Glomerular endothelial cell (primary cell): ENCODE measurements around the gene LCA5. TPM values are rescaled to one million over a fixed set of nuclear protein-coding genes. Genes with fewer than 3 reads are reported as not detected.
"Not testable (repeated sequence)": the region's sequence is repeated elsewhere in the genome, so short reads cannot be mapped to it uniquely, and the experiment has no call there.

ENCODE experiments used
- DNase-seq: peaks from one replicate; pipeline ENCODE4 v3.0.0-alpha.2; 2011; ENCODE audit warnings: low read depth, low spot score; ENCODE audit errors: extremely low read depth
- total RNA-seq: library from RNA; depleted of rRNA; stranded (reverse); fragments of >200 nt; gene quantifications from 2 replicates; pipeline ENCODE4 v1.2.3, GENCODE V29; 2015

LCA5 gene
- total RNA-seq, 1 donor from 2014 or later: 3.3 TPM

DNA sequence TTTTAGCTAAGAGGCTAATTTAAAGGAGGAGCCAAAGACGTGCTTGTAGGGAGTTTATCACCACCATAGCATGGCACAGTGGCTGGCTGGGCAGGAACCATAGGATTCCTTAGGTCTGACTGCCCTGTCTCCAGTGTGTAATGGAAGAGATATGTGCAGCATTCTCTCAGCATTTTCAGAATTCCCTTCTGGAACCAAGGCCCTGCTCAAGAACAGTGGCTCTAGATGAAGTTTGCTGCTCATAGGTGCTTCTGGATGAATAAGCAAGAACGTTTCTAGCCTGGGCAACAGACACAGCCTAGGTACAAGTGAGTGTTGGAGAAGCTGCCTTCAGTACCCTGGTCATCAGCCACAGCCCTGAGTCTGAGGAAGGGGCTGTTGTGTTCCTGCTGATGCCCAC is 69.1 kb downstream of the LCA5 start:
- no peak for DNase-seq

DNA sequence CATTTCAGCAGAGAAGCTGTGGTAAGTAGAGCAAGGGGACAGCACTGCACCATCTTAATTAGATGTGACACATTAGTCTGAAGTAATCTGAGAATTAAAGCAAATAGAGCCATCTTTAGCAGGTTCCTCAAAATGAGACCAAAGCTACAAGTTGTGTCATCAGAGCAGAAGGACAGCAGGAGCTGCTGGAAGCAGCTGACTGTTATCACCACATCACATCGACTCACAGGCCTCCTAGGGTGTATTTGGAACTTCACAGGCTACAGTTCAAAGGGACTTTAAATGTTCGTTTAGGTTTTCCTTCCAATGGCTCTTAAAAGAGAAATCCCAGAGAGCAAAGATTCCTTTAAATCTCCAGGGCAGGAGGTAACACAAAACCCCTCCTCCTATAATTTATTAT is 69.5 kb downstream of the LCA5 start:
- DNase-seq: no peak

DNA sequence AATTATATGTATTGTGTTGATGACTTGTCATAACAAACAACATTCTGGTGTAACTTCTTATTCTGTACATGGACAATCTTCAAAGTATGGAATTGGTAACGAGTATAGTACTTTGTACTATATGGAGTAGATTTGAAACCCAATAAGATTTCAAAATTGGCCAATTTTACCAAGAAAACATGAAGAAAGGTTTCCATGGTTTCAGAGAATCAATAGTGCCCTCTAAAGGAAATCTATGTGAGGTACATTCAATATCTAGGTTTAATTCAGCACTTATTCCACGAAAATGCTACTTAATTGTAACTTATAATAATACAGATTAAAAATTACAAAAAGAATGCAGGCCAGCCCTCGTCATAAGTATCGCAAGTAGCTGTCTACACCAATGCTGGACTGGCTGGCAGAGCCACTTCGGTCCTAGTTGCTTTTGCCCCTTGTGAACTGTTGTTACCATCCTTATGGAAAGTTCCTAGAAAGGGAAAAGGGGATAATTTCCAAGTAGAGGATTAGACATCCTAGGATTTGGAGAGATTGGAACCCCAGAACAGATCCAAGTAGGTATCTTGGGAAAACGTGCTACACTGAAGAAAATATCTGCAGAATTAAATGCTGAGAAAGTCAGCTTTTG is 70.9 kb downstream of the LCA5 start:
- peak; percentile 37 for DNase-seq

DNA sequence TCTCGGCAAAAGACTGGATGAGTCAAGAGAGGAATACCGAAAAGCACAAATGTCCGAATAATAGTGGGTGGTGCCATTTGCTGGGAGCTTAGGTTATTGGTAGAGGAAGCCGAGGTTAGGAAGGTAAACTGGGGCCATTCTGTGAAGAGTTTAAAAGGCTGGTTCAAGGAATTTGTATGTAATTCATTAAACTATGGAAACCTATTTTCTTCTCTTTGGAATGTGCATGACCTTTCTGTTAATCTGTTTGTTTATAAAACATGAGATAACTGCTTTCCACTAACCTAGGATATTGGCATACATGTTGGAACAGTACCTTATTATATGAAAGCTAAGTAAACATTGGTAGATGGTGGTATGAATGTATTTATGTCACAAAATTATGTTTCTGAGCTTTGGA is 71.8 kb downstream of the LCA5 start:
- no peak for DNase-seq

DNA sequence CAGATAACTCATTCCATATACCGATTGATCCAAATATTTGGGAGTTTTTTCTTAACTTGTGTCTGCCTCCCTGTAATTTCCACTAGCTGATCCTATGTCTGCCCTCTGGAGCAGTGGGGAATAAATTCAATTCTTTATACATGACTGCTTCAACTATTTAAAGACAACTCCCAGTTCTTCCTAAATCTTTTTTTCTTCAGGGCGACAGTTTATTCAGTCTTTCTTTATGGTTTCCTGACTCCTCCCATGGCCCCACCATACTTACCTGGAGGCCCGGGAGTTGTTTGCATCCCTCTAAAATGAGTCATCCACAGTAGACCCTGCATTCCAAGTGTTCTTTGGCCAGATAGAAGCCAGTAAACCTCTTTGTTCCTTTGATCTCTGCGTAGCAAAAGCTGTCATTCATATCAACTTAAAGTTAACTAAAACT is 73.6 kb downstream of the LCA5 start:
- no peak for DNase-seq

DNA sequence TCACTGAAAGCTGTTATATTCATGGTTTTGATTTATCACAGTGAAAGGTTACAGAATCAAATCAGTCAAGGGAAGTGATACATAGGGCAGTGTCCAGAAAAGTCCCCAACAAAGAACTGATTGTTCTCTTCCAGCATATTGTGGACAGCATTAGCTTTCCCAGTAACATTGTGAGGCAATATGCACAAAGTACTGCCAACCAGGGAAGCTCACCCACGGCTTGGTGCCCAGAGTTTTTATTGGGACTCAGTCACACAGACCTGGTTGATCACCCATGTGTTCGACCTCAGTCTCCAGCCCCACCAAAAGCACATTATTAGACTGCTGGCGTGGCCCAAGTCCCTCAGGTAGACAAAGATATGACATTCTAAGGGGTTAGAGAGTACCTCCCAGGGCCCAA is 76.0 kb downstream of the LCA5 start:
- DNase-seq: no peak

DNA sequence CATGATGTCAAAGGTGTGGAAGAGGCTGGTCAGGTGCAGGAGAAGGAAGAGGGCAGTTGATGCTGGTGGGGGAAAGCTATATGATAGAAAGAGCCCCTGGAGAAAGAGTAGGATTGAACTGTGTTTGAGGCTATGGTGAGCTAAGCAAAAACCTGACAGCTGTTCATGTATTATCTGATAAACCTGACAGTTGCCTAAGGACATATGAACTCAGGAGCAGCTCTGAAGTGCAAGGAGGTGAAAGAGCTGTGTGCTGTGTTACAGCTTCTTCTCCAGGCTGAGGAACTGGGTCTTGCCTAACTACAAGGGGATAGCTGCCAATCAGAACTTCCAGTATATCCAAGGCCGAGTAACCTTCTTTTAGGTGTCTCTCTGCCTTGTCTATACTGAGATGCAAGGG is 81.8 kb downstream of the LCA5 start:
- DNase-seq: no peak

DNA sequence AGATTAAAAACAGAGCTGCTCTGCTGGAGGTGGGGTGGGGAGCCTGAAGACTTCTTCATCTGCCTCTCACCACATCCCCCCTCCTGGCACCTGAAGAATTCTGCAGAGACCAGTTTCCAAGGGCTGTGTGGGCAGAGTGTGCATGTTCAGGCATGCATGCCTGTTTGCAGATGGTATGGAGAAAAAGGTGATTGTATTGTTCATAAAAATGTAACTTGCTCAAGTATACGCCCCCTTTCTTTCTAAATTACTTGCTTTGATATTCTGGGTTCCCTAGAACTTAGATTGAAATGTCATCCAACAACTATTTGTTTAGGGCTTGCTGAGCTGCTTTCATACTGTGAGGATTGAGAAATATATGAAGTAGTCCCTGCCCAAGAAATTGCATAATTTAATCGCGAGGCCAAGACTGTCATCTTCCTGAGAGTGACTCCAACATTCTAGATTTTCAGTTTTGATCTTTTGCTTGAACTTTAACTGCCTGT is 83.6 kb downstream of the LCA5 start:
- DNase-seq: no peak

DNA sequence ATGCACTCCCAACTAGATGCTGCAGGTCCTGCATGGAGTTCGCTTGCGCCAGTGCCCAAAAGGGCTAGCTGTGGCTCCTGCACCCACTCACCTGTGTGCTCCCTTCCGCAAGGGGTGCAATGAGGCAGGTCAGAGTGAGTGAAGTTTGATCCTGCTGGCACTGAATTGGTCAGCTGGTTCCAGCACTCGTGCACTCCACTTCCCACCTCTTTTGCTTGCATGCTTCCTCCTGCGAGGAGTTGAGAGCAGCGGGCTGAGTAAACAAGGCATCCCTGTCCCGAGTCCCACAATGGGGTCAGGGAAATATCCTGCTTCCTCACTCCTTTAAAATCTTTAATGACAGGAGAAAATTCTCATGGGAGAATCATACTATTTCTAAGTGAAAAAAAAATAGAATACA is 86.2 kb downstream of the LCA5 start:
- no peak for DNase-seq

DNA sequence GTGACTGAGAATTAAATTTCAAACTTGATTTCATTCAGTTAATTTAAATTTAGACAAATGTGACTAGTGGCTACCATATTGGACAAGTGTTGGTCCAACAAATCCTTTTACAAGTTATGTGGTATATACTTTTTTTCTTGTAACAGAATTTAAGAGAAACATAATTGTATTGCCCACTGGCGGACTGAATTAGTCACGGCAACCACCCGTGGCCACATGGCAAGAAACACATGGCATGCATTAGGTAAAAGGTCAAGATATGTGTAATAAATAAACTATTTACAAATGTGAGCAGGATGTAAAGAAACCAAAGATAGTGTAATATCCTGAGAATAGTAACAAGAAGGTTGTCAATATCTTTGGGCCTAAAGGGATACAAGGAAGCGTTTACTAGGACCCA is 91.2 kb downstream of the LCA5 start:
- no peak for DNase-seq

DNA sequence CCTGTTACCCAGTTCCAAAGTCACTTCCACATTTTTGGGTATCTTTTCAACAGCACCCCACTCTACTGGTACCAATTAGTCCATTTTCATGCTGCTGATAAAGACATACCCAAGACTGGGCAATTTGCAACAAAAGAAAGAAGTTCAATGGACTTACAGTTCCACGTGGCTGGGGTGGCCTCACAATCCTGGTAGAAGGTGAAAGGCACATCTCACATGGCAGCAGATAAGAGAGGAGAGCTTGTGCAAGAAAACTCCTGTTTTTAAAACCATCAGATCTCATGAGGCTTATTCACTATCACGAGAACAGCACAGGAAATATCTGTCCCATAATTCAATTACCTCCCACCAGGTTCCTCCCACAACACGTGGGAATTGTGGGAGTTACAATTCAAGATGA is 93.4 kb downstream of the LCA5 start:
- DNase-seq: not testable (repeated sequence)

DNA sequence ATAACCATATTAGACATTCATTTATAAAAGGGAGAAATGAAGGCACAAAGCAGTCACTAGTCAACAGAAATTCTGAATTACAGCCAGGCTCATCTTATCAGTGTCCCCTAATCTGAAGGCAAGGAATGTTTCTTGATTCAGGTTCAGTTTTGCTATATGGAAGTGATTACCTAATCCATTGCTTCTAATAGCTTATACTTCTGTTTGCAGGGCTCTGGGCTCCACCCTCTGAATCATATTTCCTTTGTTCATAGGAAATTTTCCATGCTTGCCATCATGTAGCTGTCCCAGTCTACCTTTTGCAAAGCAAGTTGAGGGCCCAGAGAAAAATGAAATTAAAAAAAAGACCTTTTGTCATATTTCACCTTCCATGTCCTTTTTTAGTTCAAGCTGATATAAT is 96.0 kb downstream of the LCA5 start:
- no peak for DNase-seq

DNA sequence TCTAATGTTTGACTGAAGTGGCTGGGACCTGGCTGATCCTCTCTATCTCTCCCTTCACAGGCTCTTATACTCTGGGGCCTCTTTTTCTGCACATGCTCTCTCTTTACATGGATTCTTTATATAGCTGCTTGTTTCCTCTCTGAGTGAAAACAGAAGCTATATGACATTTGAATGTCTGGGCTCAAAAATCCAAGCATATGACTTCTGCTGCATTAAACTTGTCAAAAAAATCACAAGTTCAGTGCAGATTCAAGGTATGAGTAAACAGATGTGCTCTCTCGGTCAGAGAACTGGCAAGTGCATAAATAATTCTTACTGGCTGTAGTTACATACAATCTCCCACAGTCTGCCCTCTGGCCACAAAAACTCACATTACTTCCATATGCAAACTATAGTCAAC is 96.6 kb downstream of the LCA5 start:
- no peak for DNase-seq

DNA sequence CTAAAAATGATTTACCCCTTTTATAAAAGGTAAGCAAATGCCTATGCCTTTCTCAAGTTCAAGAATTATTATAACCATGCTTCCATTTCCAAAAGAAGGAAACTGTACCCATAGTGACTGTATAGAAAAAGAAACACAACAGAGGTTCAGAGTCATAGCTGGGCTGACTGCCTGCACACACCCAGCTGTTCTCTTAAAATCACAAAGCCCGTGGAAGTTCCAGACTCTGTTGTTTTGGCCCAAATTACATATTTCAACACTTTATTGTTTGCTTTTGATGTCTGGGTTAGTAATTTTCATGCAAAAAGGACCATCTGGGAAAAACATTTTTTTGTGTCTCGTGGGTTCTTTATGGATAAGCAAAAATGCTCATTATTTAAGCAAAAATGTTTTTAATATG is 99.2 kb downstream of the LCA5 start:
- DNase-seq: no peak

DNA sequence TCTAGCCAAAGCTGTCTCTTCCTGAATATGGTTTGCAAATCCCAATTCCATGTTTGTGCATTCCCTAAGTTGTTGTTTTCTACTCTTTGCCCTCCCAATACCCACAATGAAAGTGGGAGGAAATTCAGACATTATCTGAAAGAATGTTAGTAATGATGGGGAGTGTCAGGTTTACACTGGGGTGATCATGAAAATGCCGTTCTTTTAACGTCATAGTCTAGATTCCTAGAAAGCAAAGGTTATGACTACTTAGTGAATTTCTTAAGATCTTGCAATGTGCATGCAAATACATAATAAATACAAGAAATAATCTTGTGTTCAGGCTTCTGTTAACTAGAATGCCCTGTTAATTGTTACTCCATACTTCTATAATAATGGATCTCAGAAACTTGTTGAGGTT is 101.0 kb downstream of the LCA5 start:
- DNase-seq: no peak

DNA sequence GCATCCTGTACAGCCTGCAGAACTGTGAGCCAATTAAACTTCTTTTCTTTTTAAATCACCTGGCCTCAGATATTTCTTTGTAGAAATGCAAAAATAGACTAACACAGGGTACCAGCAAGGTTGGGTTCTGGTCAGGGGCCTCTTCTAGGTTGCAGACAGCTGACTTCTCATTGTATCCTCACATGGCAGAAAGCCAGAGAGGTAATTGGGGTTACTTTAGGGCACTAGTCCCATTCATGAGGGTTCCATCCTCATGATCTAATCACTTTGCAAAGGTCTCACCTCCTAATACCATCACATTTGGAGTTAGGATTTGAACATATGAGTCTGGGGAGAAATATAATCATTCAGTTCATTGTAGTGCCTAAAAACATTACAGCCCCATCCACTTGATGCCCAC is 101.5 kb downstream of the LCA5 start:
- DNase-seq: no peak

Other genes with a start within 250 kb of the LCA5 start
- gene SH3BGRL2, start 93.9 kb upstream of the LCA5 start, total RNA-seq: 16.2 and 19.2 TPM in 2 replicates